H1 (cell line): Measurements from ENCODE around the gene MRFAP1. TPM values are rescaled to one million over a fixed set of nuclear protein-coding genes. Genes with fewer than 3 reads are reported as not detected.

Experiments used
- CHD1 ChIP-seq: IDR thresholded peaks from 2 replicates; pipeline ENCODE4 v1.6.1; 2012; ENCODE audit warnings: low read depth, low read length, improper control_type of control experiment
- polyA plus RNA-seq, 7 experiments: library from polyadenylated mRNA; depleted of rRNA in 3 of 7; stranded (reverse) in 5 of 7; unstranded in 2 of 7; fragments of >200 nt in 5 of 7; fragments of 200-250 nt in 2 of 7; gene quantifications; 1 replicate in 5 of 7; 2 replicates in 1 of 7; 4 replicates in 1 of 7; pipeline versions ENCODE4 v1.2.1 to v1.2.3, GENCODE V29; 2011 to 2013; ENCODE audit warnings: missing spikeins in 2 of 7, mixed read lengths in 2 of 7
- total RNA-seq: library from RNA; stranded (reverse); fragmentation: NEBNext Ultra II Directional; extraction: Animal tissue kit (Norgen Biotek cat#: 25700); gene quantifications from 2 replicates; pipeline ENCODE4 v1.2.1, GENCODE V29; 2021
- TF ChIP-seq, protein P1 (sequence below): fragments of 300-600 bp; sonication (generic); IDR thresholded peaks from 2 replicates; pipeline ENCODE4 v1.7.1; 2012; ENCODE audit warnings: low read length, moderate library complexity, mild to moderate bottlenecking, inconsistent platforms; ENCODE audit not compliant: insufficient replicate concordance

Gene MRFAP1
- total and polyA plus RNA-seq, 2 of the 8 experiments (the other 6 are each of a cell fraction or from before 2014, with no cell fraction given), result 108 to 307 TPM

DNA sequence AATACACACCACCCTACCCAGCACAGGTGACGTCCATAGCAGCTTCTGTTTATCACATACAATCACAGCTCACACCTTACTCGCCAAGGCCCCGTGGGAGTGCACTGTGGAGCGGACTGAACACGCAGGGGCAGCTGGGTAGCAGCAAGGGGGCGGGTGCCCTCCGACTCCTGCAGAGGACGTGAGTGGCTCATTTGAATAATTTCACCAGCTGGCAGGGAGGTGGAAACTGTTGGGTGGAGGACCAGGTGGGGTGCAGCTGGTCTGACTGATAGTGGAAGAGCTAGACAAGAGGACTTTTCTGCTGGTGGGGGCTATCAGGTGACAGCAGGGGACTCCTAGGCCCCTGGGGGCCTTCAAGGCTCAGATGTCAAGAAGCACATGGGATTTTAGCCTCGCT, 49.2 kb upstream of the MRFAP1 start (continued):
- TF ChIP-seq, protein P1, sequence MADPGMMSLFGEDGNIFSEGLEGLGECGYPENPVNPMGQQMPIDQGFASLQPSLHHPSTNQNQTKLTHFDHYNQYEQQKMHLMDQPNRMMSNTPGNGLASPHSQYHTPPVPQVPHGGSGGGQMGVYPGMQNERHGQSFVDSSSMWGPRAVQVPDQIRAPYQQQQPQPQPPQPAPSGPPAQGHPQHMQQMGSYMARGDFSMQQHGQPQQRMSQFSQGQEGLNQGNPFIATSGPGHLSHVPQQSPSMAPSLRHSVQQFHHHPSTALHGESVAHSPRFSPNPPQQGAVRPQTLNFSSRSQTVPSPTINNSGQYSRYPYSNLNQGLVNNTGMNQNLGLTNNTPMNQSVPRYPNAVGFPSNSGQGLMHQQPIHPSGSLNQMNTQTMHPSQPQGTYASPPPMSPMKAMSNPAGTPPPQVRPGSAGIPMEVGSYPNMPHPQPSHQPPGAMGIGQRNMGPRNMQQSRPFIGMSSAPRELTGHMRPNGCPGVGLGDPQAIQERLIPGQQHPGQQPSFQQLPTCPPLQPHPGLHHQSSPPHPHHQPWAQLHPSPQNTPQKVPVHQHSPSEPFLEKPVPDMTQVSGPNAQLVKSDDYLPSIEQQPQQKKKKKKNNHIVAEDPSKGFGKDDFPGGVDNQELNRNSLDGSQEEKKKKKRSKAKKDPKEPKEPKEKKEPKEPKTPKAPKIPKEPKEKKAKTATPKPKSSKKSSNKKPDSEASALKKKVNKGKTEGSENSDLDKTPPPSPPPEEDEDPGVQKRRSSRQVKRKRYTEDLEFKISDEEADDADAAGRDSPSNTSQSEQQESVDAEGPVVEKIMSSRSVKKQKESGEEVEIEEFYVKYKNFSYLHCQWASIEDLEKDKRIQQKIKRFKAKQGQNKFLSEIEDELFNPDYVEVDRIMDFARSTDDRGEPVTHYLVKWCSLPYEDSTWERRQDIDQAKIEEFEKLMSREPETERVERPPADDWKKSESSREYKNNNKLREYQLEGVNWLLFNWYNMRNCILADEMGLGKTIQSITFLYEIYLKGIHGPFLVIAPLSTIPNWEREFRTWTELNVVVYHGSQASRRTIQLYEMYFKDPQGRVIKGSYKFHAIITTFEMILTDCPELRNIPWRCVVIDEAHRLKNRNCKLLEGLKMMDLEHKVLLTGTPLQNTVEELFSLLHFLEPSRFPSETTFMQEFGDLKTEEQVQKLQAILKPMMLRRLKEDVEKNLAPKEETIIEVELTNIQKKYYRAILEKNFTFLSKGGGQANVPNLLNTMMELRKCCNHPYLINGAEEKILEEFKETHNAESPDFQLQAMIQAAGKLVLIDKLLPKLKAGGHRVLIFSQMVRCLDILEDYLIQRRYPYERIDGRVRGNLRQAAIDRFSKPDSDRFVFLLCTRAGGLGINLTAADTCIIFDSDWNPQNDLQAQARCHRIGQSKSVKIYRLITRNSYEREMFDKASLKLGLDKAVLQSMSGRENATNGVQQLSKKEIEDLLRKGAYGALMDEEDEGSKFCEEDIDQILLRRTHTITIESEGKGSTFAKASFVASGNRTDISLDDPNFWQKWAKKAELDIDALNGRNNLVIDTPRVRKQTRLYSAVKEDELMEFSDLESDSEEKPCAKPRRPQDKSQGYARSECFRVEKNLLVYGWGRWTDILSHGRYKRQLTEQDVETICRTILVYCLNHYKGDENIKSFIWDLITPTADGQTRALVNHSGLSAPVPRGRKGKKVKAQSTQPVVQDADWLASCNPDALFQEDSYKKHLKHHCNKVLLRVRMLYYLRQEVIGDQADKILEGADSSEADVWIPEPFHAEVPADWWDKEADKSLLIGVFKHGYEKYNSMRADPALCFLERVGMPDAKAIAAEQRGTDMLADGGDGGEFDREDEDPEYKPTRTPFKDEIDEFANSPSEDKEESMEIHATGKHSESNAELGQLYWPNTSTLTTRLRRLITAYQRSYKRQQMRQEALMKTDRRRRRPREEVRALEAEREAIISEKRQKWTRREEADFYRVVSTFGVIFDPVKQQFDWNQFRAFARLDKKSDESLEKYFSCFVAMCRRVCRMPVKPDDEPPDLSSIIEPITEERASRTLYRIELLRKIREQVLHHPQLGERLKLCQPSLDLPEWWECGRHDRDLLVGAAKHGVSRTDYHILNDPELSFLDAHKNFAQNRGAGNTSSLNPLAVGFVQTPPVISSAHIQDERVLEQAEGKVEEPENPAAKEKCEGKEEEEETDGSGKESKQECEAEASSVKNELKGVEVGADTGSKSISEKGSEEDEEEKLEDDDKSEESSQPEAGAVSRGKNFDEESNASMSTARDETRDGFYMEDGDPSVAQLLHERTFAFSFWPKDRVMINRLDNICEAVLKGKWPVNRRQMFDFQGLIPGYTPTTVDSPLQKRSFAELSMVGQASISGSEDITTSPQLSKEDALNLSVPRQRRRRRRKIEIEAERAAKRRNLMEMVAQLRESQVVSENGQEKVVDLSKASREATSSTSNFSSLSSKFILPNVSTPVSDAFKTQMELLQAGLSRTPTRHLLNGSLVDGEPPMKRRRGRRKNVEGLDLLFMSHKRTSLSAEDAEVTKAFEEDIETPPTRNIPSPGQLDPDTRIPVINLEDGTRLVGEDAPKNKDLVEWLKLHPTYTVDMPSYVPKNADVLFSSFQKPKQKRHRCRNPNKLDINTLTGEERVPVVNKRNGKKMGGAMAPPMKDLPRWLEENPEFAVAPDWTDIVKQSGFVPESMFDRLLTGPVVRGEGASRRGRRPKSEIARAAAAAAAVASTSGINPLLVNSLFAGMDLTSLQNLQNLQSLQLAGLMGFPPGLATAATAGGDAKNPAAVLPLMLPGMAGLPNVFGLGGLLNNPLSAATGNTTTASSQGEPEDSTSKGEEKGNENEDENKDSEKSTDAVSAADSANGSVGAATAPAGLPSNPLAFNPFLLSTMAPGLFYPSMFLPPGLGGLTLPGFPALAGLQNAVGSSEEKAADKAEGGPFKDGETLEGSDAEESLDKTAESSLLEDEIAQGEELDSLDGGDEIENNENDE, result no peak
- no peak for TF ChIP-seq CHD1
- TF ChIP-seq, all 59 proteins: peak for 0
